Measurements from ENCODE around the gene ADAMTSL3.

- TF ChIP-seq CTCF (conservative IDR thresholded peaks at IDR 0.05 in 1 of 2, IDR thresholded peaks at IDR 0.05 in 1 of 2; ENCODE audit: low read depth in 1 of 2, low read length in 2 of 2) (no peak), EZH2 (IDR thresholded peaks at IDR 0.05; ENCODE audit: low read length, missing control alignments) (no peak)
Observed at GRCh38 chr15:83612226-83612625, 41.7 kb upstream of the ADAMTSL3 start.
